Measurements from ENCODE around the gene PPM1F.
"Not testable (repeated sequence)": the region's sequence is repeated elsewhere in the genome, so short reads cannot be mapped to it uniquely, and the experiment has no call there.

The PPM1F gene

GRCh38 chr22:21881841-21882753 lies 70.6 kb downstream of the PPM1F start:
- FAIRE-seq, result no peak

GRCh38 chr22:21876486-21877176 lies 76.0 kb downstream of the PPM1F start:
- no peak for FAIRE-seq

GRCh38 chr22:21874953-21875352 lies 77.7 kb downstream of the PPM1F start:
- FAIRE-seq, result not testable (repeated sequence)

- FAIRE-seq, result no peak
Observed at GRCh38 chr22:21873619-21874018, 79.0 kb downstream of the PPM1F start.

GRCh38 chr22:21872741-21873140 lies 79.9 kb downstream of the PPM1F start:
- not testable (repeated sequence) for FAIRE-seq

Measured in endometrium (tissue), 2 donors.